GM18873 (cell line): ENCODE measurements around the gene TLR6.
"Not testable (repeated sequence)": the region's sequence is repeated elsewhere in the genome, so short reads cannot be mapped to it uniquely, and the experiment has no call there.

Experiments used
- ATAC-seq: cut with Tn5 transposase; IDR thresholded peaks from one replicate; pipeline ENCODE4 v1.9.1; 2021; ENCODE audit warnings: mild to moderate bottlenecking, moderate library complexity, moderate number of reproducible peaks; ENCODE audit not compliant: unreplicated experiment, low FRiP score

TLR6 gene

DNA sequence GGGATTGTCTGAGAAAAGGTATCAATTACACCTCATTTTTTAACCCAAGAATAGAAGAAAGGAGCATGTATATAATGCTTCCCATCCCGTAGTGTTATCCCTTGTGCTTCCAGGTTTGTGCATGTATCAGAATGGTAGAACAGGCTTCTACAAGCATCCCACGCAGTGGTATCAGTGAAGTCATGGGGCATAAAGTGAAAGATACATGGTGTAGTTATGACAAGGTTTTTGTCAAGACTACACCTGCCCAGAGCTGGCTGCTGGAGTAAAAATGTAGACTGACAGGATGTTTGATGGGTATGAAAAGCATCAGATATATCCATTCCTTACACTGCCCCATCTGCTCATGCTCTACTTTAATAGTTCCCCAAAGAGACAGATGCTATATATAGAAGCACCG lies 61.5 kb downstream of the TLR6 start:
- ATAC-seq, result no peak

DNA sequence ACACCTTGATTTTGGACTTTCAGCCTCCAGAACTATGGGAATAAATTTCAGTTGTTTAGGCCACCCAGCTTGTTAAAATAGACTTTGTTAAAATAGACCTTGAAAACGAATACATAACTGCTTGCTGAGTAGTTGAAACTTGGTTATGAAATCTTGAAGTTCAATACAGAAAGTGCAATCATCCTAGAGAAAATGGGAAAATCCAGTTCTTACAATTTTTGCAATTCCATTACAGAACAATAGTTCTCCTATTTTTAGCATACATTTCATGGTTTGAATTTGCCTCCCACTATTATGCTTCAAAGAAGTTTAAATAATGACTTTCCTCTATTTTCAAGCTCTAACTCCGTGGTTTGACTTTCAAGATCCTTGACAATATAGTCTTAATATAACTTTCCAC lies 62.6 kb downstream of the TLR6 start:
- no peak for ATAC-seq

DNA sequence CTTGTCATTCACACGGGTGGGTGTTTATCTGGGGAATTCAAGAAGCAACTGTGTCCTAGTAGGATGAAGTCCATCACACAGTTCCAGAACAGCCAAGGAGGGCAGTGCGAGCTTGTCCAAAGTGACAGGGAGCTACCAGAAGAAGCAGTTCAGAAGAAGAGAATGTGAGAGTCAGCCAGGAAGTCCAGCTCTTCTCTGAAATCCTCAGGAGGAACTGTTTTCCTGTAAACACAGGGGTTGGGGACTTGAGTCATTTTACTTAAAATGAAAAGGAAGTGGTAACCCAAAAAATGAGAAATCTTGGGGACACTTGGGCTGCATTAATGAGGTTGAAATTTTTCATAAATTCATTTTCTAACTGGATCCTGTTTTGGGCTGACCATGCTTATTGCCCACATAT lies 65.6 kb downstream of the TLR6 start:
- no peak for ATAC-seq

DNA sequence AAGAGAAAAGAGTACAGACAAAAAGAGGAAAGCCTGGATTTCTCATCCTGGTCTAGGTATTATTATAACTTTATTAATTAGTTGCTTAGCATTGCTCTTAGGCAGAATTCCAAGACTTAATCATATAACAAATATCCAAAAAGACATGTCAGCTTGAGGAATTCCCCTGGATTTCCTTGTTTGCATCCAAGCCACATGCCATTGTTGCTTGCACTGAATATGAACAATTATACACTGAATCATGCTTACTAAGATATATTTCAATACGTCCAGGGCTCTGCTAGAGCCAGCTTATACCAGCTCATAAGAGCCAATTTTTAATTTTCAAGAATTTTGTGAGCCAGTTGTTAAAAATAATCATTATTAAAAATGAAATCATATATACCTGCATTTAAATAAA lies 68.3 kb downstream of the TLR6 start:
- ATAC-seq, result no peak

DNA sequence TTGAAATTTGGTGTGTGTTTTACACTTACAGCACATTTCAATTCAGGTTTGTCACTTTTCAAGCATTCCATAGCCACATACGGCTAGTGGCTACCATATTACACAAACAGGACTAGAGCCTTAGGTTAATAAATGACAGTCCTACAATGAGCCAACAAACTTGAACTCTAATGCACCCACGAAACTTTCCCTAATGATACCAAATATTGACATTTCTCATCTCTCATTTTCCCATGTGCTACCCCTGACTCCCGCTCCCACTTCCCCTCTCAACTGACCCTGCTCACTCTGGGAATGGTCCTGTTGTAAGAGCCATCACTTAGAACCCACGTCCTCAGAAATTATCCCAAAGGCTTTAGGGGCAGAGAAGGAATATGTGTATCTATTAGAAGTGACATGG lies 68.9 kb downstream of the TLR6 start:
- no peak for ATAC-seq

DNA sequence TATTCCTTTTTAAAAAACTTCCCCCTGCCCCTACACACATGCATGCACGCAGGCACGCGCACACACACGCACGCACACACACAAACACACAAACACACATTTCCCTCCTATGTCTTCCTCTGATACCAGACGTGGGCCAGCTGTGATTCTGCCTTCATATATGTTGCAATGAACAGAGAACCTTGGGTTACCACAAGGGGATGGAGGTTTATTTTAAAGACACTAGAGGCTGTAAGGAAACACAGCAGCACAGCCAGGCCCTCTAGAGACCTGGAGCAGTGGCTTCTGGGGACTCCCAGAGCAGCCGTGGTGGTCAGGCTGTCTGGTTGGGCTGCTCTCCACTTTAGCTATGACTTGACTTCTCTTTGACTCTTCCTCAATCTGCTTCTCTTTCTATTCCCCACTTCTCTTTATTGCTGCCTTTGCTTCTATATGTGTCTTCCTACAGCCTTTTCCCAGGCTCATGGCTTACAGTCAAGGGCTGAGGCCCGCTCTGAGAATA lies 70.7 kb downstream of the TLR6 start:
- ATAC-seq, result no peak

DNA sequence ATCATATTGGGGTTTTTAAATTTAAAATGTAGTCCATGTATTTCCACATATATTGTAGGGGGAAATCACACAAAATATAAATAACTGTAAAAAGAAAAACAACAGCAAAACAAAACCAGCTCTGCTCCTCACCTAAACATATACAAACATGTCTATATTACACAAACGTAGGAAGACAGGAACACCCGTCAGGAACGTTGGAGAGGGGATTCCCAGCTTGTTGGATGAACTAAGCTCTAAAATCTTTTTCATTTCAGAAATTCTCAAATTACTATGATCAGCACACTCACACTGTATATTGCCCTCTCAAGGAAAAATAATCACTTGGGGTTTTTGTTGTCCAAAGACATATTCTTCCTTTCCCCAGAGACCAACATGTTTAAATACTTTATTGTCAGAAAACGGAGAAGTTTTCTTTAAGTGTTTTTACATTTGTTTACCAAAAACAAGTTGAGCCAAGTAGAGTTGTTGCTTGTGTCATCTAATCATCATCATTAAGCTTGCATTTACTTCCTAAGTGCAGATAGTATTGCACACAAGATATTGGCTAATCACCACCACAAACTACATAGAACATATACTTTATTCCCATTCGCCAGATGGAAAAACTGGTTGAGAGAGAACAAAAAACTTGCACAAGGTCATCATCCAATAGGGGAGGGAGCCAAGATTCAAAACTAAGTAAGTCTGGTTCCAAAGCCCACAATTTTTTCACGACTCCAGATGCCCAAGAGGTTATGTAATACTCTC lies 71.4 kb downstream of the TLR6 start:
- no peak for ATAC-seq

DNA sequence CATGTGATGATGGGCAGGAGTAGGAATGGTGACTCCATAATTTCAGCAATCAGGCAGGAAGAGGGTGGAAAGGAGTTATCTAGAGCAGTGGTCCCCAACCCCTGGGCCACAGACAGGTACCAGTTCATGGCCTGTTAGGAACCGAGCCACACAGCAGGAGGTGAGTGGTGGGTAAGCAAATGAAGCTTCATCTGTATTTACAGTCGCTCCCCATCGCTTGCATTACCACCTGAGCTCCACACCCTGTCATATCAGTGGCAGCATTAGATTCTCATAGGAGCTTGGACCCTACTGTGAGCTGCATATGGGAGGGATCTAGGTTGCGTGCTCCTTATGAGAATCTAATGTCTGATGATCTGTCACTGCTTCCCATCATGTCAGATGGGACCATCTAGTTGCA lies 72.5 kb downstream of the TLR6 start:
- no peak for ATAC-seq

DNA sequence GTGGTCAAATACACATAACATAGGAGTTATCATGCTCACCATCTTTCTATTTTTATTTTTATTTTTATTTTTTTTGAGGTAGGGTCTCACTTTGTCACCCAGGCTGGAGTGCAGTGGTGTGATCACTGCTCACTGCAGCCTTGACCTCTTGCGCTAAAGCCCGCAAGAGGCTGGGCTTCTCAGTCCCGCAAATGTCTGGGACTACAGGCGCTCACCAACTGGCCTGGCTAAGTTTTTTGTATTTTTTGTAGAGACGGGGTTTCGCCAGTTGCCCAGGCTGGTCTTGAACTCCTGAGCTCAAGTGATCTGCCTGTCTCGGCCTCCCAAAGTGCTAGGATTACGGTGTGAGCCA lies 73.5 kb downstream of the TLR6 start:
- no peak for ATAC-seq

DNA sequence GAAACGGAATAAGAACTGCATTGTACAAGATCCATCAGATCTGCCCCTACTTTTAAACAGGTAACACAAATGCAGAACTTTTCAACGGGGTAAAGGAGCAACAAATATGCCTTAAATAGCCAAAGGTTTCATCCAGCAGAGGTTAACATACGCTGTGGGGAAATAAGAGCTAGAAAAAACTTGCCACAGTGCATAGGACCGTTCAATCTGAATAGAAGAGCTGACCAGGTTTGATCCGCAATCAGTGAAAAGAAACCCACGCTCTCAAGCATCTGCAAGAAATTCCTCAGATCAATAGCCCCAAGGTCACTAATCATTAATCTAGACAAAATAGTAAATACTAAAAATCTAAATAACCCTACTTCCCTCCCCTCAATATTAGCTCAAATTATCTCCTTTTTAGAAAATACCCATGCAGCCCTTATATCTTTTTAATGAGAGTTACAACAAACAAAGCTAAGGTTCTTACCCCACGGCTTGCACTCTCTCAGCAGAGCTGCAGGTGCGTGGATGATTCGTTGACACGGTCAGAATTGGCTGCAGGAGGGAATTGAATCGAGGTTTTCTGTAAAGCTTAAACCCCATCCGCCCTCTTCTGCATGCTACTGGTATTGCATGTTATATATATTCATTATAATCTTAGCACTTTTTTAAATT lies 74.0 kb downstream of the TLR6 start, which contains the start of gene TLR10:
TSS of gene TLR10 (minus strand) at position 539 of the 657 bp plus-strand sequence. CDS start 7,400 bp downstream, outside the sequence.
- ATAC-seq, result peak; percentile 65

DNA sequence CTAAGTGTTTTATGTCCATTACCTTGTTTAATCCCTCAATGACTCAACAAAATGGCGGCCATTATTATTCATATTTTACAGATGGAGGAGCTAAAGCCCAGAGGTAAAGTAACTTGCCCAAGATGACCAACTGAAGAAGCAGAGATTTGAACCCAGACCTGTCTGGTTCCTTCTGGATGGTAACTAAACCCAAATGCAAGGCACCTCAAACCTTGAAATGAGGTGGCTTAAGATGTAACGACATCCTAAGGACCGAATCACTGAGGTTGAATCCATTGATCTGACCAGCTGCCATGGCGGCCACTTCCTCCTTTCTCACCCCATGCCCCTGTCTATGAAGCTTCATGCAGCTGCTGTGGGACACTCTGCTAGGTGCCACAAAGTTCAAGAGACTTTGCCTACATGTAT lies 74.8 kb downstream of the TLR6 start:
- ATAC-seq, result no peak

DNA sequence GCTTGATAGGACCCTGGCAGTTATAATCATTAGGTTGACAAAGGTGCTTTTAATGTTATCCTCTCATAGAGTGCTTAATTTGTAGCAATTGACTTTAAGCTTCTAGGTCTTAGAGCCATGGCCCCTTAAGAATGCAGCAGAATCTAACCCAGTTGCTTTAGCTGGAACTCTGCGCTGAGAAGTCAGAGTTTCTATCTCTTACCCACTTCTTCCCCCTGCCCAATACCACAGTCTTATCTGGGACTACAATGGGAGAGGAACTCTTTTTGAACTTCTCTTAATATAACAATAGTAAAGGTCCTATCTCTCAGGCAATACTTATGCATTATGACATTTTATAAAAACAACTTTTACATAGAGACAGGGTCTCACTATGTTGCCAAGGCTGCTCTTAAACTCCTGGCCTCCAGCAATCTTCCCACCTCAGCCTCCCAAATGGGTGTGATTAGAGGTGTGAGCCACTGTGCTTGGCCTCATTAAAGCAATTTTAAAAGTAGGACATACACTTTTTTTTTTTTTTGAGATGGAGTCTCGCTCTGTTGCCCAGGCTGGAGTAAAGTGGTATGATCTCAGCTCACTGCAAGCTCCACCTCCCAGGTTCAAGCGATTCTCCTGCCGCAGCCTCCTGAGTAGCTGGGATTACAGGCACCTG lies 75.7 kb downstream of the TLR6 start:
- ATAC-seq, result no peak

DNA sequence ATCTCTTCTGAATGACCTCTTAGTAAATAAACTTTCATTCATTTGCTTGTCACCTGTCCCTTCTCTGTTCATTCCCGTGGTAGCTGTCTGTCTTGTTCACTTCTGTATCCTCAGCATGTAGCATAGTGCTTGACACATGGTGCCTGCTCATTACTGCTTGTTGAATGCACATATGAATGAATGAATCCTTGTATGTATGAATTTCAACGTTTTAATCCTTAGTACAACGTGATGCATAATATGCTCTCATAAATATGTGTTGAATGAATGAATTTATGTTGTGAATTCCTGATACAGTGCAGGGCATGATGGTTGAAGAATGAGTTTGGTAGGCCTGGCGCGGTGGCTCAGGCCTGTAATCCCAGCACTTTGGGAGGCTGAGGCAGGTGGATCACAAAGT lies 76.8 kb downstream of the TLR6 start:
- no peak for ATAC-seq

DNA sequence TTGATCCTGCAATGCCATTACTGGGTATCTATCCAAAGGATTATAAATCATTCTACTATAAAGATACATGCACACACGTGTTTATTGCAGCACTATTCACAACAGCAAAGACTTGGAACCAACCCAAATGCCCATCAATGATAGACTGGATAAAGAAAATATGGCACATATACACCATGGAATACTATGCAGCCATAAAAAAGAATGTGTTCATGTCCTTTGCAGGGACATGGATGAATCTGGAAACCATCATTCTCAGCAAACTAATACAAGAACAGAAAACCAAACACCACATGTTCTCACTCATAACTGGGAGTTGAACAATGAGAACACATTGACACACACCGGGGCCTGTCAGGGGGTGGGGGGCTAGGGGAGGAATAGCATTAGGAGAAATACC lies 78.7 kb downstream of the TLR6 start:
- ATAC-seq, result not testable (repeated sequence)

DNA sequence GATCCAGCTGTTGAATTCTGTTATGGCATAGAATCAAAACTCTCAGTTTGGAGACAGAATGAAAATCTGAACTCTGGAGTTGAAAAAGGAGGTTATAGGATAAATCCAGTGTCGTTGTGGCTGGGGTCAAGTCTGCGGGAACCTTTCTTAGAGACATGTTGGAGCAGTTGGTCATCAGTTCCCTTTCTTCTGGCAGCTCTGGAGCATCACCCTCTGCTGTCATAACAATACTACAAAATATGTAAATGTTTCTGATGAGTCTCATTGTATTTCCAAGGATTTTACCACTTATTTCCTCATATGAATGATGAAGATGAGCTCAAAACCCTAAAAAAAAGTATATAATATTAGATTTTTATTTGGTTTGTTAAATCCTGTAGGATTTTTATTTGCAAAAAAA lies 81.3 kb downstream of the TLR6 start:
- ATAC-seq, result no peak

DNA sequence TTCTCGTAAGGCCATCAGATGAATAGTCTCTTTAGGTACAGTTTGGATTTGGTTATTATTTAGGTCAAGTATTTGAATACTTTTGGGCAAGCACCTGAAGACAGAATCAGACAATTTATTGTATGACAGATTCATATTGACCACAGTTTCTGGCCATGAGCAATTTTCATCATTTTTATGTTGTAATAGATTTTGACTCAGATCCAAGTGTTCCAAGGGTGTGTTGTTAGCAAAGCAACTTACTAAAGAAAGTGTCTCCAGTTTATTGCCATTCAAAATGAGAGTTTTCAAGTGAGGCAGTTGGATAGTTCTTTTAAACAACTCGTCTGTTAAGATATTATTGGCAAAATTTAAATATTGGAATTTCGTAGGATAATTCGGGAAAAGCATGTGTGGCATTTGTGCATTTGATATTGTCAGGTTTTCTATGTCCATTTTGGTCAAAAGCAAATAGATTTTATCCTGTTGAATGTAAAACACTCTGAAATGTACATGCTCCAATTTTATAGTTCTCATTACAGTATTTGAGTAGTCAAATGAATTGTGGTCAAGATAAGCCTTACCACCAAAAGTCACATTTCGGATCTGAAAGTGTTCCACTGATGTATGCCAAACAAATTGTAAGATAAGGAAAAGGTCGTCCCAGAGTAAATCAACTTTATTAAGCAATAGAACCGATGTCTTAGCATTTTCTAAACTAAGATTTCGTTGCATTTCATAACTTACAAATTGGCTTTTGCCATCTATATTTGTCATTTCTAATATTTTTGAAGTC lies 82.2 kb downstream of the TLR6 start:
- no peak for ATAC-seq
